Measurements from ENCODE around the gene ANGPTL8. TPM values are rescaled to one million over a fixed set of nuclear protein-coding genes. Genes with fewer than 3 reads are reported as not detected.

ANGPTL8 gene
- total and polyA plus RNA-seq, 2 donors (not counting 3 experiments of a cell fraction or from before 2014, with no cell fraction given): not detected

- TF ChIP-seq JUN (IDR thresholded peaks at IDR 0.05; ENCODE audit: borderline replicate concordance, insufficient read depth, insufficient read length, low read depth): no peak
- TF ChIP-seq, protein P1, sequence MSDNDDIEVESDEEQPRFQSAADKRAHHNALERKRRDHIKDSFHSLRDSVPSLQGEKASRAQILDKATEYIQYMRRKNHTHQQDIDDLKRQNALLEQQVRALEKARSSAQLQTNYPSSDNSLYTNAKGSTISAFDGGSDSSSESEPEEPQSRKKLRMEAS (IDR thresholded peaks at IDR 0.05; ENCODE audit: insufficient read depth, insufficient read length): peak; percentile 21
- no peak for TF ChIP-seq MYC (IDR thresholded peaks at IDR 0.05; ENCODE audit: low read depth, low read length)
- no peak for TF ChIP-seq GATA2 (IDR thresholded peaks at IDR 0.05; ENCODE audit: insufficient read depth, insufficient read length, low read depth, low read length)
- no peak for TF ChIP-seq FOS (IDR thresholded peaks at IDR 0.05; ENCODE audit: borderline replicate concordance, insufficient read depth, low read length)
- TF ChIP-seq POLR2A (IDR thresholded peaks at IDR 0.05; ENCODE audit: low read depth, low read length): peak; percentile 73
- TF ChIP-seq, protein P2, sequence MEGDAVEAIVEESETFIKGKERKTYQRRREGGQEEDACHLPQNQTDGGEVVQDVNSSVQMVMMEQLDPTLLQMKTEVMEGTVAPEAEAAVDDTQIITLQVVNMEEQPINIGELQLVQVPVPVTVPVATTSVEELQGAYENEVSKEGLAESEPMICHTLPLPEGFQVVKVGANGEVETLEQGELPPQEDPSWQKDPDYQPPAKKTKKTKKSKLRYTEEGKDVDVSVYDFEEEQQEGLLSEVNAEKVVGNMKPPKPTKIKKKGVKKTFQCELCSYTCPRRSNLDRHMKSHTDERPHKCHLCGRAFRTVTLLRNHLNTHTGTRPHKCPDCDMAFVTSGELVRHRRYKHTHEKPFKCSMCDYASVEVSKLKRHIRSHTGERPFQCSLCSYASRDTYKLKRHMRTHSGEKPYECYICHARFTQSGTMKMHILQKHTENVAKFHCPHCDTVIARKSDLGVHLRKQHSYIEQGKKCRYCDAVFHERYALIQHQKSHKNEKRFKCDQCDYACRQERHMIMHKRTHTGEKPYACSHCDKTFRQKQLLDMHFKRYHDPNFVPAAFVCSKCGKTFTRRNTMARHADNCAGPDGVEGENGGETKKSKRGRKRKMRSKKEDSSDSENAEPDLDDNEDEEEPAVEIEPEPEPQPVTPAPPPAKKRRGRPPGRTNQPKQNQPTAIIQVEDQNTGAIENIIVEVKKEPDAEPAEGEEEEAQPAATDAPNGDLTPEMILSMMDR (IDR thresholded peaks at IDR 0.05; ENCODE audit: extremely low read depth in 1 of 2, insufficient read depth in 1 of 2, low read depth in 1 of 2, low read length in 2 of 2): peak; percentile 72 to 93
- TF ChIP-seq POLR2AphosphoS5 (IDR thresholded peaks at IDR 0.05; ENCODE audit: insufficient read depth, low read depth, low read length): peak; percentile 79
- no peak for TF ChIP-seq EZH2 (IDR thresholded peaks at IDR 0.05; ENCODE audit: borderline replicate concordance, low read depth, low read length, severe bottlenecking)
- H2AFZ ChIP-seq (ENCODE audit: low read depth, low read length): no peak overlapping the region
- no peaks in the 10 kb centered on the region for H4K20me1 ChIP-seq (replicated peaks; ENCODE audit: control insufficient read depth, extremely low read depth, insufficient read depth, low read length)
- H3K27ac ChIP-seq (ENCODE audit: insufficient read depth, low read depth, low read length): no peak overlapping the region
- H3K27me3 ChIP-seq (ENCODE audit: control insufficient read depth in 2 of 2, insufficient read depth in 2 of 2, low read length in 2 of 2): no peaks in the 10 kb centered on the region
- no peaks in the 10 kb centered on the region for H3K9me1 ChIP-seq (replicated peaks; ENCODE audit: control insufficient read depth, extremely low read depth, insufficient read depth, low read length)
- H3K4me3 ChIP-seq (replicated peaks in 1 of 3; ENCODE audit: insufficient read depth in 1 of 3, low read depth in 1 of 3, low read length in 3 of 3): no peak overlapping the region
- peaks cover 19 to 51% of the 10 kb centered on the region in 2 experiments for H3K36me3 ChIP-seq (ENCODE audit: control insufficient read depth in 2 of 2, extremely low read depth in 1 of 2, insufficient read depth in 2 of 2, low read length in 2 of 2)
- H3K4me1 ChIP-seq (ENCODE audit: control insufficient read depth, extremely low read depth, insufficient read depth, low read length): peaks cover 5% of the 10 kb centered on the region
- dilution Hi-C loops (cut with MboI; ENCODE audit: extremely low pct_ligation_motif_present, low sequenced_read_pairs): no loop called here
- peak; percentile 90 for DNase-seq (ENCODE audit: low read depth, low spot score)
- H3K9ac ChIP-seq (replicated peaks; ENCODE audit: extremely low read depth, insufficient read depth, low read length): no peak overlapping the region
- ChIA-PET POLR2A (interaction anchor here (0.7 kb wide), 1 partner anchor 14 kb away, joined by 3 read pairs; no protein-coding TSS in a partner anchor), CTCF (interaction anchor here (0.6 to 4.2 kb wide), 24 partner anchors 9 to 1416 kb away, joined by 3 to 49 read pairs (median 4); no protein-coding TSS in a partner anchor)
- H3K4me2 ChIP-seq (ENCODE audit: insufficient read depth, low read length): no peak overlapping the region
- H3K79me2 ChIP-seq (ENCODE audit: control insufficient read depth, insufficient read depth, low read length): no peaks in the 10 kb centered on the region
- BruUV-seq (replicated peaks): no TSS peak
- FAIRE-seq: peak; percentile 98
- H3K9me3 ChIP-seq (replicated peaks; ENCODE audit: control insufficient read depth, insufficient read depth, low read length): no peaks in the 10 kb centered on the region
- intact Hi-C loops (cut with micrococcal nuclease): loop anchor here (1.0 to 5.0 kb wide), 6 partner anchors 10 to 344 kb away; no protein-coding TSS in a partner anchor
Measured at GRCh38 chr19:11242864-11243797, 3.7 kb downstream of the ANGPTL8 start.
